GM19467 (cell line): ENCODE data around the gene PMAIP1.
"Not testable (repeated sequence)": the region's sequence is repeated elsewhere in the genome, so short reads cannot be mapped to it uniquely, and the experiment has no call there.

Experiments
- ATAC-seq: cut with Tn5 transposase; IDR thresholded peaks from one replicate; pipeline ENCODE4 v1.9.1; 2021; ENCODE audit warnings: mild to moderate bottlenecking, moderate library complexity; ENCODE audit not compliant: unreplicated experiment

Gene PMAIP1

DNA sequence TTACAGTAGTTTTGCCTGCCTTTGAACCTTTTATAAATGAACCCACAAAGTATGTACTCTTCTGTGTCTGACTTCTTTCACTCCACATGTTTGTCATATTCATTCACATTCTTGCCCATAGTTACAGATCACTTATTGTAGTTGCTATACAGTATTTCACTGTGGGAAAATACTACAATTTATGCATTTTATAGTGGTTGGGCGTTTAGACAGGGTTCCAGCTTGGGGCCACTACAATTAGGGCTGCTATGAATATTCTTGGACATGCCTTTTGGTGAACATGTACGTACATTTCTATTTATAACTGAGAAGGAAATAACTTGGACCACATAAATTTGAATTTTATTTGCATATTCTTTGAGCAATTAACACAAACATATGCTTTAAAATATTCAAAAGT lies 15.4 kb upstream of the PMAIP1 start:
- ATAC-seq: no peak

DNA sequence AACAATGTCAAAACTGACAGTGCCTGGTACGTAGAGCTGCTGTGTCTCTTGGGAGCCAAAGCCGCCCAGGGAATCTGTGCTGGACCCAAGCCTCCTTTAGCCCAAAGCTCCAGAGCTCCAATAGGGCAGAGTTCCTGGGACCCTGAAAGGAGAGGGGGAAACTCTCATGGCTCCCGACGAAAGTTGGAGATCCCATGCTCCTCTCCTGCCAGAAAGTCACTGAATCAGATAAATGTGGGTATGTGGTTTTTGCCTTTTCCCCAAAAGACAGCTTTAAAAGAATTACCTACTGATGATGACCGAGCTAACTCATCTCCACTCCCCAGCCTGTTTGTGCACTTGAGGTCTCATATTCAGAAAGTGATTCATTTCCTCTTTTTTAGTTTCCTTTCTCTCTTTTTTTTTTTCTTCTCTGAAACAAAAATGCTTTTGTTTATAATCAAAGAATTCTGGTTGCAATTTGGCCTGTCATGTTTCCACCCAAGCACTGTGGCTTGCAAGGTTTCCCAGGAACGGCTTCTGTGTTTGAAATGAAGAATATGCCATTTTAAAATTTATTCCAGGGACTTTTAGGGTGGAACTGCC lies 14.1 kb upstream of the PMAIP1 start:
- ATAC-seq: peak; percentile 73

DNA sequence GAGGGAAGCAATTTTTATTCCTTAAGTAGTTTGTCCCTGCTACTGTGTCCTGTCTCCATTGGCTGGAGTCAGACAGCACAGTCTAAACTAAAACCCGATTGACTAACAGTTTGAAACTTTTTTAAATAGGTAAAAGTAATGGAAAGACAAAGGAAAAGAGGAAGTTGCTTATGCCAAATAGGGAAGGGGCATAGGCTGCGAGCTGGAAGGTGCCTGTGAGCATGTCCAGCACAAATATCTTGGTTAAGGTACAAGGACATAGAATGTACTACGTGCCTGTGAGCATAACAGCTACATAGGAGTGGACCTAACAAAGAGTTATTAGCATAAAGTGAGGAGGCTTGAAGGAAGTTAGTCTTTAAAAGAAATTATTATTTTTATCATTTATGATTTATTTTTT lies 13.4 kb upstream of the PMAIP1 start:
- ATAC-seq: not testable (repeated sequence)

DNA sequence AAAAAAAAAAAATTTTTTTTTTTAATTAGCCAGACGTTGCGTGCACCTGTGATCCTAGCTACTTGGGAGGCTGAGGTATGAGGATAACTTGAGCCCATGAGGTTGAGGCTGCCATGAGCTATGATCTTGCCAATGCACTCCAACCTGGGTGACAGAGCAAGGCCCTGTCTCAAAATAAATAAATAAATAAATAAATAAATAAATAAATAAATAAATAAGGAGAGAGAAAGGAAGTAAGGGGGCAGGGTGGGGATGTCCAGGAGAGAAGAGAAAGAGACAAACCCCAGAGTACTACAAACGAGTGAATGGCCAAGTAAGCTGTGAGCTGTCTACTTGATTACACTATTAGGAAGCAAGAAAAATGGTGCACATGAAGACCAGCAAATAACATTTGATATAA lies 7.7 kb upstream of the PMAIP1 start:
- ATAC-seq: no peak

DNA sequence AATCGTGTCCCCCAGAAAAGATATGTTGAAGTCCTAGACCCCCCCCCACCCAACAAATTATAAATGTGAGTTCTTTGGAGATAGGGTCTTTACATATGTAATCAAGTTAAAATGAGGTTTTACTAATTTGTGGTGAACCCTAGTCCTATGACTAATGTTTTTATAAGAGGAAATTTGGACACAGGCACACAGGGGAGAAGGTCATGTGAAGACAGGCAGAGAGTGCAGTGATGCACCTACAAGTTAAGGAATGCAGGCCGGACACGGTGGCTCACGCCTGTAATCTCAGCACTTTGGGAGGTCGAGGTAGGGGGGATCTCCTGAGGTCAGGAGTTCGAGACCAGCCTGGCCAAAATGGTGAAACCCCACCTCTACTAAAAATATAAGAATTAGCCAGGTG lies 5.8 kb upstream of the PMAIP1 start:
- no peak for ATAC-seq

DNA sequence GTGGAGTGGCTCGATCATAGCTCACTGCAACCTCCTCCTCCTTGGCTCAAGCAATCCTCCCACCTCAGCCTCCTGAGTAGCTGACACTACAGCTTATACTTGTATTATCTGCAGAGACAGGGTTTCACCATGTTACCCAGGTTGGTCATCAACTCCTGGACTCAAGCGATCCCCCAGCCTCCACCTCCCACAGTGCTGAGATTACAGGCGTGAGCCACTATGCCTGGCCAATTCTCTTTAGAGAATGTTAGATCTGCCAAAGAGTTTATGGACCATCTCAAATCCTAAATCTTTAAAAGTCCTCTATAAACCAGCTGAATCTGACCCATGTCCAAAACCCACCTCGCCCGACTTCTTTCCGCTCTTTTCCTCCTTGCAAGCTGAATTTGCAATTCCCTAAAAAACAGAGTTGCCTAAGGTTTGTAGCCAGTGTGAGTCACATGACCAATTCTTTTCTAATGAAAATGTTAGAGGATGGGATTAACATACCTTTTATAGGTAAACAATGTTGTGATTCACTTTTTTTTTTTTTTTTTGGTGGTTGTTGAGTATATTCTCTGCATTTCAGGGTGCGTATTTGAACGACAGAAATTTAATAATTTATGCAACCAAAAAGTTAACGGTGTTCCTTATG lies 2.4 kb upstream of the PMAIP1 start:
- no peak for ATAC-seq

DNA sequence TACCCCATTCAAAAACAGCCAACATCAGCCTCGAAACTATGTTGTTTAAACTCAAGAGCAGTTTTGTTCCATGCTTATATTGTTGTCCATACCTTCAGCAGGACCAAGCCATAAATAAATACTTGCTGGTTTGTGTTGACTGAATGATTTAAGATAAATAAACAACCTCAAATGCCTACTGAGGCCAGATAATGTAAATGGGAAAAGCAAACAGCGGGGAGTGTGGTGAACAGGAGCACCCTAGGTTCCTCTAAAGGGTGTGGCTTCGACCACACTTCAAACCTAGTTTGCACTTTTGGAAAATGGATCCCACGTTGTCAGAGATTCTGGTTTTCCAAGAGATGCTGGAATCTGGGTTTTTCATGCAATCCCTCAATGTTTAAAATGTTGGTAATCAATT lies 1.7 kb upstream of the PMAIP1 start:
- ATAC-seq: no peak

DNA sequence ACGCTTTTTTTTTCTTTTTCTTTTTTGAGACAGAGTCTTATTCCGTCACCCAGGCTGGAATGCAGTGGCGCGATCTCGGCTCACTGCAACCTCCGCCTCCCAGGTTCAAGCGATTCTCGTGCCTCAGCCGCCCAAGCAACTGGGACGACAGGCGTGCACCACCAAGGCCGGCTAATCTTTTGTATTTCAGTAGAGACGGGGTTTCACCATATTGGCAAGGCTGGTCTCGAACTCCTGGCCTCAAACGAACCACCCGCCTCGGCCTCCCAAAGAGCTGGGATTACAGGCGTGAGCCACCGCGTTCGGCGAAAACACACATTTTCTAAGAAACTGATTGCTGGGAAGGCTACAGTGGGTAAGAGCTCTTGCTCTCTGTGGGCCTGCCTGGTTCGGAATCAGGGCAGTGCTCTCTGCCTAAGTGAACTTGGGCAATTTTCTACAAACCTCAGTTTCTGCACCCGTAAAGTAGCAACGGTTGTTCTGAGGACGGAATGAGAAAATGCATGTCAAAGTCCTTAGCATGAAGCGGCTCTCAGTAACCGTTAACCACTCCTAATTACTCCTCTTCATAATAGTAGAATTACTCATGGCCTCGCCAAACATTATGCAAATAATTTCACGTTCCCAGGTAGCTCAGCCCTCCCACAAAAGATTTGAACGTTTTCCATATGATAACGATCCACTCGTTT lies 1.0 kb upstream of the PMAIP1 start:
- ATAC-seq: no peak

DNA sequence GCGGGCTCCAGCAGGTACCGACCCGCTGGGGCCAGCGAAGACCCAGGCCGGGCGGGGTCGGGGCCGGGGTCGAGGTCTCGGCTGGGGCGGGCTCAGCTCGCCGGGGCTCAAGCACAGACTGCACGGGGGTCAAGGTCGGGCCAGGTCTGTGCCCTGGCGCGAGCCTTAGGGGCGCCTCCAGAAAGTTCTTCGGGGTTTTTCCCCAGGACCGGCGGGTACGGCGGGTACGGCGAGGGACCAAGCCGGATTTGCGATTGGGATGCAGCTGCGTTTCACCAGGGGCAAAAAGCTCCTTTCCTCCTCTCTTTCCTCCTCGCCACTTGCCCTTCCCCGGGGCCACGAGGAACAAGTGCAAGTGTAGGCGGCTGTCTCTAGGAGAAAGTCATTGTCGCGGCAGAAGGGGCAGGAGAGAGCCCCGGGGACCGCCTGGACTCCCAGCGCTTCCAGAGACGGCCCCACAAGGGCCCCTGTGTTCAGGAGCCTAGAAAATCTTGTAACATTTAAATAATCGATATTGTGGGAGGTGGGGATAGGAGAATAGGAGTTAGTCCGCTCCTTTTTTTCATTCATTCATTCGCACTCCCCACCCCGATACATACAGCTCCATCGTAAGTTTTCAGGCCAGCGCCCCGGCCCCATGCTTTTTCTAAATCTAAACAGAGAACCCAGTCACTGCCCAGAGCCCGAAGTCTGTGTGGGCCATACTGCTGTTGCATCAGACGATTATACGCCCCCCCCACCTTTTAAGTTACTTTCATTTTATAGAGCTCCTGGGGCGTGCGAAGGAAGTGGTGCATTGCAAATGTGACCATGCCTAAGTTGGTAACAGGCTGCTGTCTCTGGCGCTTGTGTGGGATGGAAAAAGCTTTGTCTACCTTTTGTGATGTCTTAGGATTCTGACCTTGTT lies 679 bp downstream of the PMAIP1 start:
- ATAC-seq: peak; percentile 29

DNA sequence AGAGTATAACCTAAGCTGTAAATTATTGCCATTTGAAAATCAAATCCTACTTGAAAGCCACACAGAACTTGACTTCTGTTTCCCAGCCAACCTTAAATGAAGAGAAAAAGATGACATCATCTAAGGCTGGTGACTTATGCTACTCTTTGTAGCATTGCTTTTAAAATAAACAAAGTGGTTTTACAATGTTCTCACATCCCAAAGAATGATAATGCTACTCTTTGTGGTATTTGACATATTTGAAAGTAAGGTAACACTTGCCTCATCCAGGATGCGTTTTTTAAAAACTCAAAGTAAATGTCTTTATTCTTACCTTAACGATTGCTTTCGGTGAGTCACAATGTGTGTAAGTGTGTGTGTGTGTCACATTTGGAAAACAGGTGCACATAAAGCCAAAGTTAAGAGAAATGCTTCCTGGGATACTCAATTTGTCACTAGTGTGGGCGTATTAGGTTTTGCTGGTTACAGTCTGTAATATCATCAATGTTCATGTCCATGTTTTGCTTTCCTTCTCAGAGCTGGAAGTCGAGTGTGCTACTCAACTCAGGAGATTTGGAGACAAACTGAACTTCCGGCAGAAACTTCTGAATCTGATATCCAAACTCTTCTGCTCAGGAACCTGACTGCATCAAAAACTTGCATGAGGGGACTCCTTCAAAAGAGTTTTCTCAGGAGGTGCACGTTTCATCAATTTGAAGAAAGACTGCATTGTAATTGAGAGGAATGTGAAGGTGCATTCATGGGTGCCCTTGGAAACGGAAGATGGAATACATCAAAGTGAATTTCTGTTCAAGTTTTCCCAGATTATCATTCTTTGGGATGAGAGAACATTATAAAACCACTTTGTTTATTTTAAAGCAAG lies 2.6 kb downstream of the PMAIP1 start:
- ATAC-seq: no peak

DNA sequence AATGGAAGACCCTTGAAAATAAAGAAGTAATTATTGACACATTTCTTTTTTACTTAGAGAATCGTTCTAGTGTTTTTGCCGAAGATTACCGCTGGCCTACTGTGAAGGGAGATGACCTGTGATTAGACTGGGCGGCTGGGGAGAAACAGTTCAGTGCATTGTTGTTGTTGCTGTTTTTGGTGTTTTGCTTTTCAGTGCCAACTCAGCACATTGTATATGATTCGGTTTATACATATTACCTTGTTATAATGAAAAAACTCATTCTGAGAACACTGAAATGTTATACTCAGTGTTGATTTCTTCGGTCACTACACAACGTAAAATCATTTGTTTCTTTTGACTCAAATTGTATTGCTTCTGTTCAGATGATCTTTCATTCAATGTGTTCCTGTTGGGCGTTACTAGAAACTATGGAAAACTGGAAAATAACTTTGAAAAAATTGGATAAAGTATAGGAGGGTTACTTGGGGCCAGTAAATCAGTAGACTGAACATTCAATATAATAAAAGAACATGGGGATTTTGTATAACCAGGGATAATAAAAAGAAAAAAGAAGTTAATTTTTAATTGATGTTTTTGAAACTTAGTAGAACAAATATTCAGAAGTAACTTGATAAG lies 3.3 kb downstream of the PMAIP1 start:
- no peak for ATAC-seq

DNA sequence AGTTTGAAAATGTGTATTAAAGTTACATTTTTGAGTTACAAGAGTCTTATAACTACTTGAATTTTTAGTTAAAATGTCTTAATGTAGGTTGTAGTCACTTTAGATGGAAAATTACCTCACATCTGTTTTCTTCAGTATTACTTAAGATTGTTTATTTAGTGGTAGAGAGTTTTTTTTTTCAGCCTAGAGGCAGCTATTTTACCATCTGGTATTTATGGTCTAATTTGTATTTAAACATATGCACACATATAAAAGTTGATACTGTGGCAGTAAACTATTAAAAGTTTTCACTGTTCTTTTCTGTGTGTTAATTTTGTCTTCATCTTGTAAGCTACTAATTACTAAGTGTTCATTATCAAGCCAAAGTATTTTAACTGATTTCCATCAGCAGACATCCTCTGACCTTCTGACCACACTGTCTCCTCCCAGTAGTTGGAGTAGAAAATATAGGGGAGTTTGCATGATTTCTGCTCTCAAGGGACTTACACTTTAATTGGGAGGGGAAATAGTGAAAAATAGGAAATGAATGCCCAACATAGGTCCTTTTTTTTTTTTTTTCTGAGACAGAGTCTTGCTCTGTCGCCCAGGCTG lies 4.3 kb downstream of the PMAIP1 start:
- no peak for ATAC-seq

DNA sequence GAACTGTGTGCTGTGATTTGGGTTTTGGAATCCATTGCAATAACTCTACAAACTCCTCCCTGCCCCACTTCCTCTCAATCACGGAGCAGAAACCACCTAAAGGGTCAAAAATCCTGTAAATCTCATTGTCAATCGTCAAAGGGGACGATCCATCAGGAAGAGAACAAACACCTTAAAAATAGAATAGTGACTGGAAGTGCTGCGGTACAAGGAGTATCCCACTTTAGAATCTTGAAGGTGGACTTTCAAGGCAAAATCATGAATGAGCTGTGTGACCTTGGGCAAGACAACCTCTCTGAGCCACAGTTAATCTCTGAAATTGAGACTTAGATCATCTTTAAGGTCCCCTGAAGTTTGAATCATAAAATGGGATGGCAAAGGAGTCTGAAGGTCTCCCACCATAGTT lies 5.9 kb downstream of the PMAIP1 start:
- no peak for ATAC-seq

DNA sequence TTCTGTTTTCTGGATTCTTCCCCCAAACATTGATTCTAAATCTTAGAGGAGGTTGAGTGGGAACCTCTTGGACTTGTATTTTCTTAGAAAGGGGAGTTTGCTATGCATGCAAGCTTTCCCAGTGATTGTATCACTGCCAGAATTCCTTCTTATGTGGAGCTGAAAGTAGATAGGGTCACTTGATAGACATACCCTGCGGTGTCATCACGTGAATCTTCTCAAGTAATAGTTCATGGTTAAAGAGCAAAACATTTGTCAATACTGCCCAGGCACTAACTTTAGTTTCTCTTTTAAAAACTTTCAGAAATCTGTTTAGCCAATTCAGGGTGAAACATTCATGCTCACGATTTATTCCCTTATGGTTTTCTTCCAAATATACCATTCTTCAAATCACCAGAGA lies 6.4 kb downstream of the PMAIP1 start:
- ATAC-seq: no peak

DNA sequence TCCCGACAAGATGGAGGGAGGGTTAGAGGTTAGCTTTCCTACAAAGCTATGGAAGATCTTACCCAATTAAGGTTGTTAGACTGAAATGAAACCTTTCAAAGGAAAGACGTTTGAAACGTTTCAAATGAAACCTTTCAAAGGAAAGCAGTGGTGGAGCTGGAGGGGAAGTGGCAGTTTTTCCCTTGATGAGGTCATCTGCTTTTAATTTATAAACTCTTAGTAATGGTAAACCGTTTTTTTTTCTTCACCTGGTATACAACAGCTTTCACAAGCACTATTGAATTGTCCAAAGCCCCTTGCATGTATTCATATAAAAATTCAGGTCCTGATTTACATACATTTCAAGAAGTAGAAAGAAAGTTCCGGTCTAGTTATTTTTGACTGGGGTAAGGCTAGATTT lies 7.4 kb downstream of the PMAIP1 start:
- peak; percentile 29 for ATAC-seq

DNA sequence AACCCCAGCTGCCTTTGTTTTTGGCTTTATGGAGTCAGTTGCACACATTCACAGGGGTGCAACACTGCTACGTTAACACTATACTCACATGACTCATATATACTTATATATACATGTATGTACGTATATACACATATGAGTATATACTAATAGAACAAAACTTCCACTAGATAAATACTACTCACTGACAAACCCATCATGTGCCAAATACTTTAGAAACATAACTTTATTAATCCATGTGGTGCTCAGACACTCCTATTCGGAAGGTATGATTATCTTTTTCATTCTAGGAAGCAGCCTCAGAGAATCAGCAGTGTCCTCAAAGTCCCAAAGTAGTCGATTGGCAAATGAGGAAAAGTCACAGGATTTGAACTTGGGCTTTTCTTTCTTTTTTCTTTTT lies 7.9 kb downstream of the PMAIP1 start:
- peak; percentile 5 for ATAC-seq

DNA sequence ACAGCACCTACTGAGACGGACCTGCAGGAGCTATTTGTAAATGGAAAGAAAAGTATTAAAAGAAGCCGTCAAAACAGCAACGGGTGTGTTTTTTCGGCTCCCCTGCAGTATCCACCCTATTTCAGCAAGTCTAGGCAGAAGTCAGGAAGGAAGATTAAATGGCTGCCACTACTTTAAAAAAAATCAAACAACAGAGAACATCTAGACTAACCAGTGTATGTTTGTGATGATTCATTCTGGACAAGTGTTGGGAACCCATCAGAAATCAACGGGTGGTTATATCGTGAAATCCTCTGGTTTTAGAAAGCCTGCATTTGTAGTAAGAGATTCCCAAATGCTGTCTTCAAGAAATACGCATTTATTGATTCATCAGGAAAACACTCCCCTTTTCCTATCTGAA lies 9.0 kb downstream of the PMAIP1 start:
- ATAC-seq: no peak

DNA sequence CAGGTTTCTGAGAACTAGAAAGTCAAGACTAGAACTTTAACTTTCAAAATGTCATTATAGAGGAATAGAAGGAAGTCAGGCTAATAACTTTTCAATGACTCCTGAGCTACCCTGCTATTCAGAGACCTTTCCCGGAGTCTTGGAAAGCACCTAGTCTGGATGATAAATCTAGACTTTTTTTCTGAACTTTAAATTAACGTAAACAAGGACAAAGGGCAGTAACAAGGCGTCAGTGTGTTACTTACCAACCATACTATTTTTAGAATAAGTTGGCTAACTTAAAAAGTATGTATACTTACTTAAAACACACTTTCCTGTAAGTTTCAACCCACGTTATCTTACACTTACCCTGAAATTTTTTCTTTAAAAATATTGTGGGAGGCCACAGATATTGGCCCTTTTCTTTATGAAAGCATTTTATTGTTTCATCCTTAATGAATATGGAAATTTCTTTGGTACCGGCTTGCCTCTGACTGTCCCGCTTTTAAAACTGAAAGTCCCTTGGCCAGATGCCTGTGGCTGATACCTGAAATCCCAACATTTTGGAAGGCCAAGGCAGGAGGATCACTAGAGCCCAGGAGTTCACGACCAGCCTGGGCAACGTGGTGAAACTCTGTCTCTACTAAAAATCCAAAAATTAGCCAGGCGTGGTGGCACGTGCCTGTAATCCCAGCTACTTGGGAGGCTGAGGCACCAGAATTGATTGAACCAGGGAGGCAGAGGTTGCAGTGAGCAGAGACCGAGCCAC lies 9.7 kb downstream of the PMAIP1 start:
- no peak for ATAC-seq

DNA sequence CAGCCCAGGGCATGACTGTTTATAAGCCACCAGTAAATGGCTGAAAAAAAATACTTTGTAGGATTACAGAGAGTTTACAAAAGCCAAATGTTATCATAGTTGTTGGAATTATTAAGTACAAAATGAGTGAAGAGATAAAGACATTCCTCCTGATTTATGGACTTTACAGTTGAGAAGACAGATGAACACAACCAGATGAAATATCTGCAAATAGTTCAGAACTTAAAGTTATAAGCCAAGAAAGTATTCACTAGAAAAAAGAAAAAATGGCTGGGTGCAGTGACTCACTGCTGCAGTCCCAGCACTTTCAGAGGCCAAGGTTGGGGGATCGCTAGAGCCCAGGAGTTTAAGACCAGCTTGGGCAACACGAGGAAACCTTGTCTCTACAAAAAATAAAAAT lies 11.2 kb downstream of the PMAIP1 start:
- no peak for ATAC-seq
